A549 (cell line): ENCODE measurements around the gene ZNF135. TPM values are rescaled to one million over a fixed set of nuclear protein-coding genes. Genes with fewer than 3 reads are reported as not detected.

Experiments
- ATAC-seq, 2 experiments: fragments of 200-7000 bp in 1 of 2; fragments of >200 bp in 1 of 2; cut with Nextera tagmentation in 1 of 2; cut with Tn5 transposase in 1 of 2; 3 replicates each; pipeline versions ENCODE4 v1.8.0 to v1.9.1; 2018 to 2020; ENCODE audit warnings: mild to moderate bottlenecking in 1 of 2, moderate library complexity in 1 of 2
- CTCF ChIA-PET: fragments of 300-600 bp; sonication (Branson Sonifier 250); formaldehyde crosslinking; extraction: SDS; loops from one replicate; lab custom pipeline; 2021; ENCODE audit warnings: antibody characterized with exemption, inconsistent platforms; lab: Yijun Ruan, JAX
- POLR2A ChIA-PET: fragments of 350-600 bp; formaldehyde crosslinking; extraction: SDS; loops from one replicate; lab custom pipeline; 2021; ENCODE audit warnings: antibody characterized with exemption, inconsistent platforms; lab: Yijun Ruan, JAX
- DNase-seq, 2 experiments: peaks; one replicate each; pipeline versions ENCODE4 v3.0.0 to v3.0.0-alpha.2; 2011 to 2016; ENCODE audit warnings: low read depth in 1 of 2, low spot score in 1 of 2
- FAIRE-seq: peaks from 2 replicates; lab custom pipeline; 2011; peaks lifted over from hg19 to GRCh38; lab: Jason Lieb, UNC
- H3K27ac ChIP-seq, 2 experiments: fragments of >200 bp; sonication (Bioruptor Twin); formaldehyde crosslinking; 3 replicates each; pipeline ENCODE4 v1.5.1; 2016 to 2017
- H3K4me1 ChIP-seq: fragments of >200 bp; sonication (Bioruptor Twin); formaldehyde crosslinking; 3 replicates; pipeline ENCODE4 v1.6.1; 2016
- H3K4me2 ChIP-seq: fragments of >200 bp; sonication (Bioruptor Twin); formaldehyde crosslinking; 3 replicates; pipeline ENCODE4 v1.6.1; 2016
- H3K4me3 ChIP-seq: fragments of >200 bp; sonication (Bioruptor Twin); formaldehyde crosslinking; 3 replicates; pipeline ENCODE4 v1.5.1; 2016
- H3K9me3 ChIP-seq: fragments of >200 bp; sonication (Bioruptor Twin); formaldehyde crosslinking; 3 replicates; pipeline ENCODE4 v1.6.1; 2016
- ATOH8 ChIP-seq: fragments of 250-450 bp; sonication (Bioruptor Pico); IDR thresholded peaks from 2 replicates; pipeline ENCODE4 v1.5.0; 2020; ENCODE audit warnings: low read depth, mild to moderate bottlenecking, moderate library complexity
- BCL3 ChIP-seq: fragments of >200 bp; sonication (Bioruptor Twin); formaldehyde crosslinking; IDR thresholded peaks from 3 replicates; pipeline ENCODE4 v1.6.1; 2016
- BHLHE40 ChIP-seq: IDR thresholded peaks from 2 replicates; pipeline ENCODE4 v1.6.1; 2012; ENCODE audit warnings: low read depth, low read length, inconsistent platforms
- CBX2 ChIP-seq: fragments of 200-600 bp; sonication (generic); IDR thresholded peaks from 2 replicates; pipeline ENCODE4 v1.6.1; 2016; ENCODE audit warnings: low read depth, mild to moderate bottlenecking, borderline replicate concordance
- CTCF ChIP-seq: fragments of >200 bp; sonication (Bioruptor Twin); formaldehyde crosslinking; IDR thresholded peaks from 3 replicates; pipeline ENCODE4 v1.5.1; 2016
- EHF ChIP-seq: fragments of 250-450 bp; sonication (Bioruptor Pico); IDR thresholded peaks from 2 replicates; pipeline ENCODE4 v1.5.0; 2020; ENCODE audit warnings: mild to moderate bottlenecking
- ELK1 ChIP-seq: fragments of 150-350 bp; IDR thresholded peaks from 2 replicates; pipeline ENCODE4 v1.6.1; 2014; ENCODE audit warnings: low read depth, mild to moderate bottlenecking, low read length
- ESRRA ChIP-seq: fragments of 150-350 bp; IDR thresholded peaks from 2 replicates; pipeline ENCODE4 v1.6.1; 2014; ENCODE audit warnings: mild to moderate bottlenecking, low read length, borderline replicate concordance
- FOSB ChIP-seq: fragments of 250-450 bp; sonication (Bioruptor Pico); IDR thresholded peaks from 2 replicates; pipeline ENCODE4 v1.5.0; 2020; ENCODE audit warnings: mild to moderate bottlenecking, moderate library complexity
- FOSL2 ChIP-seq, 2 experiments: fragments of 450-650 bp in 1 of 2; fragments of >200 bp in 1 of 2; sonication (Bioruptor Twin) in 1 of 2; formaldehyde crosslinking; IDR thresholded peaks; 2 replicates each; pipeline versions ENCODE4 v1.5.0 to v1.6.1; 2016 to 2020; ENCODE audit warnings: mild to moderate bottlenecking in 1 of 2, moderate library complexity in 1 of 2
- FOXS1 ChIP-seq: fragments of 250-450 bp; sonication (Bioruptor Pico); IDR thresholded peaks from 2 replicates; pipeline ENCODE4 v1.5.0; 2020; ENCODE audit warnings: mild to moderate bottlenecking, moderate library complexity
- HEYL ChIP-seq: fragments of 250-450 bp; sonication (Bioruptor Pico); IDR thresholded peaks from 2 replicates; pipeline ENCODE4 v1.8.0; 2021; ENCODE audit warnings: mild to moderate bottlenecking, moderate library complexity
- HMGXB4 ChIP-seq: fragments of 250-450 bp; sonication (Bioruptor Pico); IDR thresholded peaks from 2 replicates; pipeline ENCODE4 v1.5.0; 2021; ENCODE audit warnings: mild to moderate bottlenecking, moderate library complexity, borderline replicate concordance
- HOXA7 ChIP-seq: fragments of 250-450 bp; sonication (Bioruptor Pico); IDR thresholded peaks from 2 replicates; pipeline ENCODE4 v1.5.0; 2020; ENCODE audit warnings: mild to moderate bottlenecking, moderate library complexity
- JUNB ChIP-seq: fragments of >200 bp; sonication (Bioruptor Twin); formaldehyde crosslinking; IDR thresholded peaks from 2 replicates; pipeline ENCODE4 v1.6.1; 2016
- KDM1A ChIP-seq: fragments of 200-600 bp; sonication (generic); IDR thresholded peaks from 2 replicates; pipeline ENCODE4 v1.6.1; 2016; ENCODE audit warnings: low read depth, mild to moderate bottlenecking
- MAFK ChIP-seq: fragments of 450-650 bp; IDR thresholded peaks from 2 replicates; pipeline ENCODE4 v1.6.1; 2014; ENCODE audit not compliant: partially characterized antibody
- MAX ChIP-seq: IDR thresholded peaks from 2 replicates; pipeline ENCODE4 v1.6.1; 2012
- MAZ ChIP-seq: fragments of 150-350 bp; IDR thresholded peaks from 2 replicates; pipeline ENCODE4 v1.6.1; 2014; ENCODE audit warnings: antibody characterized with exemption, low read depth, low read length, borderline replicate concordance
- NR3C1 ChIP-seq: fragments of >200 bp; sonication (Bioruptor Twin); formaldehyde crosslinking; IDR thresholded peaks from 3 replicates; pipeline ENCODE4 v1.6.1; 2017
- RARB ChIP-seq: fragments of 250-450 bp; sonication (Bioruptor Pico); IDR thresholded peaks from 2 replicates; pipeline ENCODE4 v1.8.0; 2021; ENCODE audit warnings: mild to moderate bottlenecking, moderate library complexity
- REST ChIP-seq: fragments of 200-600 bp; sonication (generic); IDR thresholded peaks from 2 replicates; pipeline ENCODE4 v1.6.1; 2016; ENCODE audit warnings: antibody characterized with exemption, mild to moderate bottlenecking, moderate library complexity
- TFCP2L1 ChIP-seq: fragments of 250-450 bp; sonication (Bioruptor Pico); IDR thresholded peaks from 2 replicates; pipeline ENCODE4 v1.5.0; 2021; ENCODE audit warnings: mild to moderate bottlenecking
- USF2 ChIP-seq: fragments of 450-650 bp; IDR thresholded peaks from 2 replicates; pipeline ENCODE4 v1.6.1; 2014; ENCODE audit warnings: antibody characterized with exemption
- WGBS: methylation state at CpG from one replicate; pipeline ENCODE4 v1.1.6; 2017; ENCODE audit errors: missing lambda C conversion rate; 5-methylcytosine and 5-hydroxymethylcytosine counted together
- polyA plus RNA-seq, 4 experiments: library from polyadenylated mRNA; depleted of rRNA in 3 of 4; stranded (reverse); fragments of >200 nt; fragmentation: RNase III in 1 of 4; extraction: RNeasy Plus Mini Kit Qiagen cat#74134 plus additional on column Dnase treatment in 1 of 4; gene quantifications; 2 replicates in 3 of 4; 3 replicates in 1 of 4; pipeline ENCODE4 v1.2.3, GENCODE V29; 2011 to 2017

ZNF135 gene
- polyA plus RNA-seq, 2 of the 4 experiments (the other 2 are of a cell fraction), result not detected

- no peak overlapping the region for H3K27ac ChIP-seq
- H3K4me2 ChIP-seq, result no peak overlapping the region
- POLR2A ChIA-PET, result no interaction called here
- H3K4me3 ChIP-seq, result no peak overlapping the region
- peaks cover 86% of the 10 kb centered on the region for H3K9me3 ChIP-seq
- CTCF ChIA-PET, result interaction anchor here (0.6 kb wide), 1 partner anchor 498 kb away, joined by 3 read pairs; no protein-coding TSS in a partner anchor
- DNase-seq (no peak), ATAC-seq (no peak), FAIRE-seq (no peak)
- H3K4me1 ChIP-seq, result no peaks in the 10 kb centered on the region
- TF ChIP-seq HMGXB4, result no peak
- no peak for TF ChIP-seq KDM1A
- no peak for TF ChIP-seq JUNB
- no peak for TF ChIP-seq ATOH8
- TF ChIP-seq USF2, result no peak
- no peak for TF ChIP-seq BHLHE40
- no peak for TF ChIP-seq CTCF
- no peak for TF ChIP-seq BCL3
- TF ChIP-seq FOSL2 (IDR thresholded peaks at IDR 0.05), result no peak
- no peak for TF ChIP-seq FOSL2 (CRISPR knock-in tag; IDR thresholded peaks at IDR 0.05)
- no peak for TF ChIP-seq NR3C1
- no peak for TF ChIP-seq FOXS1
- 41% methylated on average over 10 of the region's 10 CpGs for WGBS
Measured at GRCh38 chr19:58095328-58095727, 36.2 kb downstream of the ZNF135 start.

GRCh38 chr19:58096884-58097283, 37.8 kb downstream of the ZNF135 start:
- no peak for TF ChIP-seq ESRRA
- TF ChIP-seq HOXA7 (CRISPR knock-in tag), result no peak
- TF ChIP-seq MAX, result no peak
- TF ChIP-seq EHF (CRISPR knock-in tag), result no peak
- TF ChIP-seq RARB (CRISPR knock-in tag), result no peak
- no peak for TF ChIP-seq MAZ
- TF ChIP-seq MAFK, result no peak
- TF ChIP-seq HEYL (CRISPR knock-in tag), result no peak
- TF ChIP-seq REST, result no peak
- TF ChIP-seq FOSB (CRISPR knock-in tag), result no peak
- no peak for TF ChIP-seq ELK1
- no peak for TF ChIP-seq CBX2
- no peak for TF ChIP-seq TFCP2L1 (CRISPR knock-in tag)
- TF ChIP-seq BCL3, result no peak
- TF ChIP-seq, all 56 proteins: peak for 0
- POLR2A ChIA-PET, result no interaction called here

More at GRCh38 chr19:58096884-58097283, 37.8 kb downstream of the ZNF135 start:
- Histone ChIP-seq H3K9me3 (peaks cover 83% of the 10 kb centered on the region), H3K4me3 (no peak overlapping the region), H3K27ac (no peak overlapping the region), H3K4me2 (no peak overlapping the region), H3K4me1 (no peaks in the 10 kb centered on the region)
- no peak for DNase-seq
- 45% methylated on average over 13 of the region's 13 CpGs for WGBS
- no peak for FAIRE-seq
- no peak for ATAC-seq
- CTCF ChIA-PET, result no interaction called here
